ENCODE results near the gene GRK4. TPM values are rescaled to one million over a fixed set of nuclear protein-coding genes. Genes with fewer than 3 reads are reported as not detected.
"Not testable (repeated sequence)": the region's sequence is repeated elsewhere in the genome, so short reads cannot be mapped to it uniquely, and the experiment has no call there.

GRK4 gene
- total RNA-seq, 1 experiment from 2014 or later: 4.2 TPM

GRCh38 chr4:2944586-2945526 is 18.5 kb upstream of the GRK4 start (continued):
- TF ChIP-seq CTCF (IDR thresholded peaks at IDR 0.05 in 2 of 3, conservative IDR thresholded peaks at IDR 0.05 in 1 of 3; ENCODE audit: borderline replicate concordance in 1 of 3, insufficient read depth in 1 of 3, low read depth in 2 of 3, low read length in 2 of 3) (no peak), EZH2 (IDR thresholded peaks at IDR 0.05) (no peak)

- not testable (repeated sequence) for ATAC-seq
- CTCF ChIA-PET: interaction anchor here (2.8 kb wide), 1 partner anchor 8 kb away, joined by 7 read pairs; no protein-coding TSS in a partner anchor
Observed at GRCh38 chr4:2945619-2946604, 17.5 kb upstream of the GRK4 start.

More at GRCh38 chr4:2945619-2946604, 17.5 kb upstream of the GRK4 start:
- DNase-seq (ENCODE audit: low read depth, low spot score); RAD21 ChIA-PET (ENCODE audit: low non-redundant PET in 1 of 2, low total read pairs in 2 of 2, uncharacterized antibody in 2 of 2, unreplicated experiment in 2 of 2); BruUV-seq (replicated peaks); H3K27ac ChIP-seq (ENCODE audit: low read depth, low read length); H3K9me3 ChIP-seq (ENCODE audit: control insufficient read depth in 1 of 2, insufficient read depth in 1 of 2, low read depth in 1 of 2, low read length in 2 of 2); intact Hi-C loops (cut with micrococcal nuclease); H4K20me1 ChIP-seq (ENCODE audit: insufficient read depth); H2AFZ ChIP-seq (ENCODE audit: low read depth, low read length, poor library complexity, severe bottlenecking); H3K4me3 ChIP-seq (replicated peaks in 1 of 2; ENCODE audit: low read depth in 1 of 2, low read length in 2 of 2); H3K4me2 ChIP-seq (ENCODE audit: low read length); H3K27me3 ChIP-seq (ENCODE audit: insufficient read depth, low read length); POLR2A ChIA-PET; H3K9me2 ChIP-seq (ENCODE audit: insufficient read depth); H3K9ac ChIP-seq (ENCODE audit: low read length); H3K4me1 ChIP-seq (ENCODE audit: control insufficient read depth in 1 of 2, insufficient read depth in 2 of 2, low read length in 2 of 2): not testable (repeated sequence)
- Histone ChIP-seq H3K36me3 (ENCODE audit: control insufficient read depth in 1 of 2, insufficient read depth in 2 of 2, low read length in 2 of 2) (peaks cover 74 to 91% of the 10 kb centered on the region in 2 experiments), H3K79me2 (ENCODE audit: insufficient read depth, low read length) (peaks cover 57% of the 10 kb centered on the region)
